Fibroblast of skin of right biceps (primary cell): Measurements from ENCODE around the gene WNT11.

ENCODE experiments used
- DNase-seq: peaks from one replicate; pipeline ENCODE4 v3.0.0-alpha.2; 2013

Gene WNT11

GRCh38 chr11:76237000-76237649, 30.8 kb upstream of the WNT11 start:
- DNase-seq, result peak; percentile 54

GRCh38 chr11:76236092-76236999, 30.0 kb upstream of the WNT11 start:
- peak; percentile 54 for DNase-seq

GRCh38 chr11:76235233-76236091, 29.2 kb upstream of the WNT11 start:
- peak; percentile 93 for DNase-seq

GRCh38 chr11:76234416-76235232, 28.3 kb upstream of the WNT11 start:
- peak; percentile 53 for DNase-seq

- DNase-seq, result peak; percentile 40
Observed at GRCh38 chr11:76234021-76234415, 27.7 kb upstream of the WNT11 start.

GRCh38 chr11:76233196-76233921, 27.1 kb upstream of the WNT11 start:
- DNase-seq, result no peak

GRCh38 chr11:76232026-76232665, 25.8 kb upstream of the WNT11 start:
- DNase-seq, result no peak

- DNase-seq, result no peak
Observed at GRCh38 chr11:76231121-76231738, 24.9 kb upstream of the WNT11 start.

- DNase-seq, result no peak
Observed at GRCh38 chr11:76230392-76230791, 24.1 kb upstream of the WNT11 start.

GRCh38 chr11:76229690-76230240, 23.5 kb upstream of the WNT11 start:
- no peak for DNase-seq

GRCh38 chr11:76228875-76229149, 22.5 kb upstream of the WNT11 start:
- no peak for DNase-seq

GRCh38 chr11:76228071-76228874, 22.0 kb upstream of the WNT11 start:
- no peak for DNase-seq

GRCh38 chr11:76226626-76227025, 20.3 kb upstream of the WNT11 start:
- no peak for DNase-seq

GRCh38 chr11:76225122-76225611, 18.9 kb upstream of the WNT11 start:
- DNase-seq, result no peak

GRCh38 chr11:76224461-76225121, 18.3 kb upstream of the WNT11 start:
- DNase-seq, result no peak

GRCh38 chr11:76221365-76221764, 15.1 kb upstream of the WNT11 start:
- DNase-seq, result no peak

GRCh38 chr11:76219243-76219642, 12.9 kb upstream of the WNT11 start:
- DNase-seq, result no peak

GRCh38 chr11:76218449-76219178, 12.3 kb upstream of the WNT11 start:
- DNase-seq, result no peak
